Neural progenitor cell (in vitro differentiated cells): ENCODE results near the gene GNS.

ENCODE experiments used
- CTCF ChIP-seq: fragments of 200-600 bp; sonication (generic); IDR thresholded peaks from 2 replicates; pipeline ENCODE4 v1.5.1; 2017; ENCODE audit warnings: antibody characterized with exemption, mild to moderate bottlenecking
- EZH2 ChIP-seq: fragments of 200-600 bp; sonication (generic); IDR thresholded peaks from 2 replicates; pipeline ENCODE4 v1.6.1; 2017; ENCODE audit warnings: antibody characterized with exemption, mild to moderate bottlenecking, moderate library complexity

DNA sequence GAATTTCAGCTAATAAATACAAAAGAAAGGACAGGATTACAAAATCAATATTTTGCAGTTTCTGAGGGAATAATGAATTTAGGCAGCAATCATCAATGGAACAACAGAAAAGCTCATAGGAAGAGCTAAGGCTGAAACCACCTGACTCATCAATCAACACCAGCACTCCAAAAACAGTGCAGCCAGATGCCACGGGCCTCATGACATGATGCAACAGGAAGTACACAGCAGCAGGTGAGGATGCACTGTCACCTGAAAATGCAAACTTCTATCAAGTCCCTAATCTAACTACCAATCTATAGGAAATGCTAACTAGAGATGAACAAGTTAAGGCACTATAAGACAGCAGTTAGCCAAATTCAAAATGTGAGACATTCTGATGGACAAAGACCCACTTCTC is 21.7 kb downstream of the GNS start:
- TF ChIP-seq CTCF (no peak), EZH2 (no peak)
